Small intestine (tissue), 7 donors: Measurements from ENCODE around the gene MAML1. TPM values are rescaled to one million over a fixed set of nuclear protein-coding genes. Genes with fewer than 3 reads are reported as not detected.
A peak's percentile ranks its signal among the peaks of the same experiment; 100 is the strongest.

Experiments used
- DNase-seq, 2 donors: peaks; one replicate each; pipeline versions ENCODE4 v3.0.0 to v3.0.0-alpha.2; 2013
- FAIRE-seq: peaks from 2 replicates; lab custom pipeline; 2012; peaks lifted over from hg19 to GRCh38; lab: Jason Lieb, UNC
- H3K27ac ChIP-seq, 3 donors: one replicate each; pipeline ENCODE4 v1.5.1; 2013; ENCODE audit warnings: low read length in 2 of 3, mild to moderate bottlenecking in 2 of 3, control low read depth in 1 of 3, inconsistent platforms in 1 of 3, low read depth in 1 of 3, moderate library complexity in 1 of 3
- H3K27me3 ChIP-seq, 3 donors: one replicate each; pipeline ENCODE4 v1.6.1; 2013; ENCODE audit warnings: low read length in 3 of 3, inconsistent platforms in 1 of 3; ENCODE audit not compliant: control insufficient read depth in 3 of 3, insufficient read depth in 3 of 3
- H3K36me3 ChIP-seq, 3 donors: one replicate each; pipeline ENCODE4 v1.6.1; 2013; ENCODE audit warnings: low read length in 3 of 3, inconsistent platforms in 1 of 3, low read depth in 1 of 3, mild to moderate bottlenecking in 1 of 3, moderate library complexity in 1 of 3; ENCODE audit not compliant: control insufficient read depth in 3 of 3, insufficient read depth in 2 of 3
- H3K4me1 ChIP-seq, 3 donors: one replicate each; pipeline ENCODE4 v1.6.1; 2013; ENCODE audit warnings: low read length in 2 of 3, inconsistent platforms in 1 of 3, low read depth in 1 of 3, mild to moderate bottlenecking in 1 of 3, moderate library complexity in 1 of 3; ENCODE audit not compliant: control insufficient read depth in 3 of 3, insufficient read depth in 2 of 3
- H3K4me3 ChIP-seq, 3 donors: one replicate each; pipeline ENCODE4 v1.5.1; 2013; ENCODE audit warnings: low read length in 3 of 3, control low read depth in 1 of 3, inconsistent platforms in 1 of 3, low read depth in 1 of 3, mild to moderate bottlenecking in 1 of 3, moderate library complexity in 1 of 3
- H3K9me3 ChIP-seq, 2 donors: one replicate each; pipeline ENCODE4 v1.6.1; 2013; ENCODE audit warnings: low read depth in 1 of 2, low read length in 1 of 2; ENCODE audit not compliant: control insufficient read depth in 2 of 2, insufficient read depth in 1 of 2
- whole genome bisulfite sequencing, 3 donors: extraction: QIAGEN DNeasy Blood & Tissue Kit; methylation state at CpG; one replicate each; pipeline ENCODE4 v1.1.7; 2013; 5-methylcytosine and 5-hydroxymethylcytosine counted together
- polyA plus RNA-seq, 4 donors: library from polyadenylated mRNA; stranded (reverse) in 3 of 4; unstranded in 1 of 4; fragments of 200-250 nt in 3 of 4; fragments of 120-200 nt in 1 of 4; gene quantifications; one replicate each; pipeline versions ENCODE4 v1.2.1 to v1.2.3, GENCODE V29; 2013
- donor health status: healthy with polysubstance abuse.
- donor health status: control.
- donor health status: control.
- donor health status: Bipolar disorder and iron deficiency.
- donor health status: healthy.

MAML1 gene
- polyA plus RNA-seq, 4 donors: 6.2 to 28.8 (median 10.9) TPM

DNA sequence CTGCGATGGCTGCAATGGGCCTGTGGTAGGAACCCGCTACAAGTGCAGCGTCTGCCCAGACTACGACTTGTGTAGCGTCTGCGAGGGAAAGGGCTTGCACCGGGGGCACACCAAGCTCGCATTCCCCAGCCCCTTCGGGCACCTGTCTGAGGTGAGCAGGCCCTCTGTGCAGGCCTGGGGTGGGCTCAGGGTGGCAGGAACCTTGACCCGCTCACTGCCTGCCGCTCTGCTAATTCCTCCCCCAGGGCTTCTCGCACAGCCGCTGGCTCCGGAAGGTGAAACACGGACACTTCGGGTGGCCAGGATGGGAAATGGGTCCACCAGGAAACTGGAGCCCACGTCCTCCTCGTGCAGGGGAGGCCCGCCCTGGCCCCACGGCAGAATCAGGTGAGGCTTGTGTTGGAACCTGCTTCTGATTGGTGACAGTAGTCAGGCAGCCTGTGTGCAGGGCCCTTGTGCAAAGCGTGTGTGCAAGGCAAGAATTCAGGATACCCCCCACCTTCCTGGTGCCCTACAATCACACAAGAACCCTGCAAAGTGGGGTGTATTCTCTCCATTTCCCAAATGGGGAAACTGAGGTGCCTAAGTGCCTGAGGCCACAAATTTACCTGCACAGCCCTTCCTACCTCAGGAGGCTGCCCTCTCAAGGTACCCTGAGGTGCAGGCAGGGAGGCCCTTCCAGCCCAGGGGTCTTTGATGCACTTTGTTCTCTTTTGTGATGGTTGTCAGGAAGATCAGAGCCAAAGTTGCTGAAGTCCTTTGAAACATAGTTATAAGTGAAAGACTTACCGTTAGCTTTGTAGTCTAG is 91.5 kb downstream of the MAML1 start:
- no peak for FAIRE-seq
- no peak for DNase-seq
- Histone ChIP-seq H3K27me3 (no peaks in the 10 kb centered on the region), H3K36me3 (peaks cover 17 to 73% (median 25%) of the 10 kb centered on the region in 3 donors), H3K4me3 (no peak overlapping the region), H3K27ac (no peak overlapping the region), H3K4me1 (peaks cover 8 to 71% (median 11%) of the 10 kb centered on the region in 3 donors), H3K9me3 (no peaks in the 10 kb centered on the region)
- WGBS, 3 donors: 82 to 90% (median 82%) methylated on average over 22 of the region's 22 CpGs

GRCh38 chr5:179824745-179825112 is 92.1 kb downstream of the MAML1 start:
- DNase-seq (no peak), FAIRE-seq (no peak)
- Histone ChIP-seq H3K4me3 (no peak overlapping the region), H3K27me3 (no peaks in the 10 kb centered on the region), H3K9me3 (no peaks in the 10 kb centered on the region), H3K27ac (no peak overlapping the region), H3K4me1 (peaks cover 8 to 66% (median 11%) of the 10 kb centered on the region in 3 donors), H3K36me3 (peaks cover 17 to 75% (median 28%) of the 10 kb centered on the region in 3 donors)
- 44 to 79% (median 68%) methylated on average over 3 of the region's 3 CpGs for WGBS, 3 donors

- 27 to 67% (median 35%) methylated on average over 13 of the region's 13 CpGs for WGBS, 3 donors
- peak; percentile 85 to 89 for DNase-seq
- H3K9me3 ChIP-seq: no peaks in the 10 kb centered on the region
- peak overlapping the region; percentile 19 to 50 (median 44) for H3K27ac ChIP-seq
- H3K27me3 ChIP-seq: no peaks in the 10 kb centered on the region
- H3K4me1 ChIP-seq: peaks cover 5 to 57% (median 8%) of the 10 kb centered on the region in 3 donors
- H3K36me3 ChIP-seq: peaks cover 24 to 82% (median 35%) of the 10 kb centered on the region in 3 donors
- peak overlapping the region in 1 of 3 donors; percentile 27 for H3K4me3 ChIP-seq
- FAIRE-seq: no peak
These were observed 93.1 kb downstream of the MAML1 start for GRCh38 chr5:179825655-179826182.

Other genes starting within 250 kb of the MAML1 start
- 10 to 100 TPM; 28.8 to 43.4 (median 33.2) TPM for gene RUFY1, start 182.3 kb upstream of the MAML1 start, polyA plus RNA-seq
- 100 to 1,000 TPM in 3 of 4 donors, 10 to 100 TPM in 1; 97.5 to 964 (median 183) TPM for gene HNRNPH1, start 109.2 kb upstream of the MAML1 start, polyA plus RNA-seq
- 1 to 10 TPM in 1 of 4 donors, under 1 TPM in 1, not detected in 2; 0.07 to 1.0 TPM for gene CBY3, start 51.8 kb upstream of the MAML1 start, polyA plus RNA-seq
- 100 to 1,000 TPM in 3 of 4 donors, 10 to 100 TPM in 1; 89.2 to 585 (median 189) TPM for gene CANX, start 33.9 kb upstream of the MAML1 start, polyA plus RNA-seq
- 1 to 10 TPM in 3 of 4 donors, not detected in 1; 2.0 to 6.7 (median 5.4) TPM for gene LTC4S, start 61.2 kb downstream of the MAML1 start, polyA plus RNA-seq
- 100 to 1,000 TPM; 180 to 661 (median 401) TPM for gene MGAT4B, start 74.0 kb downstream of the MAML1 start, polyA plus RNA-seq
- gene SQSTM1, start 88.1 kb downstream of the MAML1 start, polyA plus RNA-seq: 100 to 1,000 TPM; 135 to 217 (median 172) TPM
- gene MRNIP, start 126.0 kb downstream of the MAML1 start, polyA plus RNA-seq: 10 to 100 TPM; 11.3 to 39.3 (median 20.7) TPM
- gene TBC1D9B, start 175.1 kb downstream of the MAML1 start, polyA plus RNA-seq: 10 to 100 TPM; 32.4 to 80.6 (median 54.7) TPM